C4-2B (cell line): Measurements from ENCODE around the gene AHRR.

ENCODE experiments used
- H3K27ac ChIP-seq: fragments of 450-650 bp; 2 replicates; pipeline ENCODE4 v1.5.1; 2017
- ZFX ChIP-seq: fragments of 450-650 bp; IDR thresholded peaks from 2 replicates; pipeline ENCODE4 v1.6.1; 2017
- TF ChIP-seq, protein P1 (sequence below): fragments of 450-650 bp; conservative IDR thresholded peaks from 2 replicates; pipeline ENCODE4 v1.5.1; 2017; ENCODE audit warnings: mild to moderate bottlenecking

AHRR gene

DNA sequence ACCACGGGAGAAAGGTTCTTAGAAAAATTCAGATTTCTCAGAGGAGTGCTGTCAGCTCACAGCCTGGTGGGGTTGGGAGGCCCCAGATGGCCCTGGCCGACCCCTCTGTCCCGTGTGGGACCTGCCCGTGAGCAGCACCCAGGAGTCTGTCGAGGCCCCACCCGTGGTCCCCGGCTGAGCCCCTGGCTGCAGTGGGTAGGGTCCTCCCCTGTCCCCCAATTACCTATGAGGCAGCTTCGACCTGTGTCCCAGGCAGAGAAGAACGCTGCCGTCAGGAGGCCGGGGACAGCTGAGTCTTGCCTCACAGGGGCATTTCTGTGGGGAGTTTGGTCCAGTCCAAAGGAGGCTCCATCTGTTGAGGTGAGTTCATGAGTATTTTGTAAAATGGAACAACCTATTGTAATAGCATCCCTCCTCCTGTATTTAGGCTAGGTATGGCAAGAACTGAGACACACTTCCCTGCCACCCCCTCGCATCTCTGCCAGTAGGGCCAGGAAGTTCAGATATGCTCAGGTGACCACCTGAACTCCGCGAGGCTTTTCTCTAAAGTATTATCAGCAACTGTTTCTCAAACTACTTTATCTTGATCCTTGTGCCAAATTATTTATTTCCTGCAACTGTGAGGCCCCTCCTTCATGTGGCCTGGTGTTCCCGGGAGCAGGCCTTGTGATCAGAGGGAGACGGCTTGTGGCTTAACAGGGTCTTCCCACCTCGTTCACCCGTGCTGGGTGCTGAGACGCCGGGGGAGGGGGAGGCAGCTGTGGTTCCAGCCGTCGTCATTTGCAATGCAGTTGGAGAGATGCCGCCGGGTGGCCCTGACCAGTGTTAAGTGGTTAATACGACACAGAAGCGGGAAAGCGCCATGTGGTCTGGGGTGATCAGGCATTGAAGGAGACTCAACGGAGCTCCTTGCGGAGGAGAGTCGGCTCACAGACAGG, 1.7 kb downstream of the AHRR start:
- H3K27ac ChIP-seq = no peak overlapping the region
- TF ChIP-seq, protein P1, sequence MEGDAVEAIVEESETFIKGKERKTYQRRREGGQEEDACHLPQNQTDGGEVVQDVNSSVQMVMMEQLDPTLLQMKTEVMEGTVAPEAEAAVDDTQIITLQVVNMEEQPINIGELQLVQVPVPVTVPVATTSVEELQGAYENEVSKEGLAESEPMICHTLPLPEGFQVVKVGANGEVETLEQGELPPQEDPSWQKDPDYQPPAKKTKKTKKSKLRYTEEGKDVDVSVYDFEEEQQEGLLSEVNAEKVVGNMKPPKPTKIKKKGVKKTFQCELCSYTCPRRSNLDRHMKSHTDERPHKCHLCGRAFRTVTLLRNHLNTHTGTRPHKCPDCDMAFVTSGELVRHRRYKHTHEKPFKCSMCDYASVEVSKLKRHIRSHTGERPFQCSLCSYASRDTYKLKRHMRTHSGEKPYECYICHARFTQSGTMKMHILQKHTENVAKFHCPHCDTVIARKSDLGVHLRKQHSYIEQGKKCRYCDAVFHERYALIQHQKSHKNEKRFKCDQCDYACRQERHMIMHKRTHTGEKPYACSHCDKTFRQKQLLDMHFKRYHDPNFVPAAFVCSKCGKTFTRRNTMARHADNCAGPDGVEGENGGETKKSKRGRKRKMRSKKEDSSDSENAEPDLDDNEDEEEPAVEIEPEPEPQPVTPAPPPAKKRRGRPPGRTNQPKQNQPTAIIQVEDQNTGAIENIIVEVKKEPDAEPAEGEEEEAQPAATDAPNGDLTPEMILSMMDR = no peak
- no peak for TF ChIP-seq ZFX

DNA sequence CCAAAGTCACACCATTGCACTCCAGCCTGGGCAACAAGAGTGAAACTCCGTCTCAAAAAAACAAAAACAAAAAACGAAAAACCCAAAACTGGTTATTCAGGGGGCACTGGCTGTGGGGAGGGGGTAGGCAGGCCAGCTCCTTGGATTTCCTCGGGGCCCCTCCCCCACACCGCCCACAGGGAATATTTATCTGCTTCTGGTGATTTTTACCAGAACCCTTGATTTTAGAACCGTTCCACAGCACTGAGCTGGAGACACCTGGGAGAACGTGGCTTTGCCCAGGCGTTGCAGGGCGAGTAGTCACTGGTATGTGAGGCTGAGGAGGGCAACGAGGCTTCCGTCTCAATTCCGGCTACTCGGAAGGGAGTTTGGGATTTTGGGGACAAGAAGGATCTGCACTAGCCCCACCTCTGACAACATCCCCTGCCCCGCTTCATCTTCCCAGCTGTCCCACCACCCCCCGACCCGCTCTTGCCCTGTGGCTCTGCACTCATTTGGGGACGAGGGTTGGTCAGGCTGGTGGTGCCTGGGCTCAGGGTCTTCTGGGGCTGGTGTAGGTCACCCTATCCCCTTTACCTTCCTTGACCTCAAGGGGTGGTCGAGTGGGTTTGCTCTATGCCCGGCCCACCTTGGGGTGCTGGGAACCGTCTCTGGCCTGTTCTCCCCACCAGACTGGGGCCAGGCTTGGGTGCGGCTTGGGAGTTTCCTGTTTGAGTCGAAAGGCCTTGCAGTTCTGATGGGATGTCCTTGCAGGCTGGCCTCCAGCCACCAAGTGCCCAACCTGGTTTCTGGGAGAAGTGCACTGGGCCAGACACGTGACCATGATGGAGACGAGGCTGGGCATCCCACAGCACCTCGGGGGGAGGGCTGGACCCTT, 3.5 kb downstream of the AHRR start:
- no peak overlapping the region for H3K27ac ChIP-seq
- TF ChIP-seq, protein P1 = no peak
- no peak for TF ChIP-seq ZFX

DNA sequence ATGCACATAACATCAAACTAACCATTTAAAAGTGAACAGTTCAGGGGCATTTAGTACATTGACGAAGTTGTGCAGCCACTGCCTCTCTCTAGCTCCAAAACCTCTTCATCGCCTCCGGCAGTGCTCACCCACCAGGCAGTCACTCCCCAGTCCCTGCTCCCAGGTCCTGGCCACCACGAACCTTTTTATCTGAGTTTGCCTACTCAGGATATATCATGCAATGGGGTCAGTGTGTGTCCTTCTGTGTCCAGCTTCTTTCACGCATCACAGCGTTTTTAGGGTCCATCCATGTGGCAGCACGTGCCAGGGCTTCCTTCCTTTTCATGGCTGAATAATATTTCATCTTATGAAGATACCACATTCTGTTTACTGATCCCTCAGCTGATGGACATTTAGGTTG, 4.6 kb downstream of the AHRR start:
- no peak overlapping the region for H3K27ac ChIP-seq
- TF ChIP-seq ZFX = no peak
- TF ChIP-seq, protein P1 = no peak

DNA sequence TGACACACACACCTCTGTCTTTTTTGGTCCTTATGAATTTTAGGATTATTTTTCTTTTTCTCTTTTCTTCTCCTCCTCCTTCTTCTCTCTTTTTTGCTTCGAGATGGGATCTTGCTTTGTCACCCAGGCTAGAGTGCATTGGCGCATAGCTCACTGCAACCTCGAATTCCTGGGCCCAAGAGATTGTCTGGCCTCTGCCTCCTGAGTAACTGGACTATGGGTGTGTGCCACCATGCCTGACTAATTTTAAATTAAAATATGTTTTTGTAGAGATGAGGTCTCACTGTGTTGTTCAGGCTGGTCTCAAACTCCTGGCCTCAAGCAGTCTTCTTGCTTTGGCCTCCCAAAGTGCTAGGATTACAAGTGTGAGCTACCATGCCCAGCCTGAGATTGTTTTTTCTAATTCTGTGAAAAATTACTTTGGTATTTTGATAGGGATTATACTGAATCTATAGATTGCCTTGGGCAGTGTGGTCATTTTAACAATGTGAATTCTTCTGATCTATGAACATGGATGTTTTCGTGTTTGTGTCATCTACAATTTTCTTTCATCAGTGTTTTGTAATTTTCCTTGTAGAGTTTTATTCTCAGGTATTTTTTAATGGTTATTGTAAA, 7.7 kb downstream of the AHRR start:
- no peak for TF ChIP-seq ZFX
- TF ChIP-seq, protein P1 = no peak
- H3K27ac ChIP-seq = no peak overlapping the region

DNA sequence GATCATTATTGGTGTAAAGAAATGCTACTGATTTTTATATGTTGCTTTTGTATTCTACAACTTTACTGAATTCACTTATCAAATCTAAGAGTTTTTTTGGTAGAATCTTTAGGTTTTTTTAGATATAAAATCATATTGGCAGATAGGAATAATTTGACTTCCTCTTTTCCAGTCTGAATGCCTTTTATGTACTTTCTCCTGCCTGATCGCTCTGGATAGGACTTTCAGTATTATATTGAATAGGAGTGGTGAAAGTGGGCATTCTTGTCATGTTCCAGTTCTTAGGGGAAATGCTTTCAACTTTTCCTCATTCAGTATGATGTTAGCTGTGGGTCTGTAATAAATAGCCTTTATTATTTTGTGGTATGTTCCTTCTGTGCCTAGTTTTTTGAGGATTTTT, 8.3 kb downstream of the AHRR start:
- H3K27ac ChIP-seq = no peak overlapping the region
- no peak for TF ChIP-seq ZFX
- TF ChIP-seq, protein P1 = no peak

DNA sequence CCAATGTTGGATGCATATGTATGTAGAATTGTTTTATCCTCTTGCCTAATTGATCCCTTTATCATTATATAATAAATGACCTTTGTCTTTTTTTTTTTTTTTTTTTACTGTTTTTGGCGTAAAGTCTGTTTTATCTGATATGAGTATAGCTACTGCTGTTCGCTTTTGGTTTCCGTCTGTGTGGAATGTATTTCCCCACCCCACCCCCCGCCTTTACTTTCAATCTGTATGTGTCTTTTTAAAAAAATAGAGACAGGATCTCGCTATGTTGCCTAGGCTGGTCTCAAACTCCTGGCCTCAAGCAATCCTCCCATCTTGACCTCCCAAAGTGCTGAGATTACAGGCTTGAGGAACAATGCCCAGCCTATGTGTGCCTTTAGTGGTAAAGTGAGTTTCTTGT, 11.3 kb downstream of the AHRR start:
- H3K27ac ChIP-seq = no peak overlapping the region
- TF ChIP-seq, protein P1 = no peak
- no peak for TF ChIP-seq ZFX
